Spleen (tissue), 7 donors: ENCODE data around the gene CHIA.

Experiments
- POLR2A ChIP-seq, 3 donors: fragments of 450-650 bp; IDR thresholded peaks; one replicate each; pipeline ENCODE4 v1.5.1; 2017; ENCODE audit warnings: antibody characterized with exemption in 3 of 3, mild to moderate bottlenecking in 1 of 3
- TF ChIP-seq, protein P1 (sequence below), 11 experiments: fragments of 200-600 bp in 7 of 11; fragments of 450-650 bp in 4 of 11; sonication (generic) in 4 of 11; IDR thresholded peaks in 8 of 11; conservative IDR thresholded peaks in 3 of 11; 1 replicate in 7 of 11; 2 replicates in 4 of 11; pipeline versions ENCODE4 v1.4.0 to v1.8.0; 2016 to 2021; ENCODE audit warnings: antibody characterized with exemption in 11 of 11, inconsistent platforms in 4 of 11, mild to moderate bottlenecking in 1 of 11
- donor health status: DM: no; HTN: no; CAD: no; lungs with moderate emphysema.
- donor health status: DM: no; HTN: no; CAD: no.
- donor health status: DM: no; HTN: no; CAD: no.

DNA sequence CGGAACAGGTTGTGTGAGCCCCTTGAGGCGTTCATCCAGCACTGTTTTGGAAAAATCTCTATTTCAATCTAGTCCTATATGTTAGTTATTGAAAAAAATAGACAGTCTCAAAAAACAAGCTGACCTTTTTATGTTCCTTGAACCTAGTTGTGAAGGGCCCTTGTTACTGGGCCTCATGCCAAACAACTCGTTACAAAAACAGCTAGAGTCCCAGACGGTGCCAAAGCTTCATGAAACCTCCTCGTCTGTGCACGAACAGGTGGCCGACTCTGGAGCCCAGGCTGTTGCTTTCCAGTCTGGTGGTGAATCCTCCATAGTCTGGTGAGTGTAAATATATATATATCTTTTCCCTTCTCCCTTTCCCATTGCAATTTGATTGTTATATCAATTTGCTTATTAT is at the start of gene CHIA:
- no peak for TF ChIP-seq POLR2A (IDR thresholded peaks at IDR 0.05)
- TF ChIP-seq, protein P1, sequence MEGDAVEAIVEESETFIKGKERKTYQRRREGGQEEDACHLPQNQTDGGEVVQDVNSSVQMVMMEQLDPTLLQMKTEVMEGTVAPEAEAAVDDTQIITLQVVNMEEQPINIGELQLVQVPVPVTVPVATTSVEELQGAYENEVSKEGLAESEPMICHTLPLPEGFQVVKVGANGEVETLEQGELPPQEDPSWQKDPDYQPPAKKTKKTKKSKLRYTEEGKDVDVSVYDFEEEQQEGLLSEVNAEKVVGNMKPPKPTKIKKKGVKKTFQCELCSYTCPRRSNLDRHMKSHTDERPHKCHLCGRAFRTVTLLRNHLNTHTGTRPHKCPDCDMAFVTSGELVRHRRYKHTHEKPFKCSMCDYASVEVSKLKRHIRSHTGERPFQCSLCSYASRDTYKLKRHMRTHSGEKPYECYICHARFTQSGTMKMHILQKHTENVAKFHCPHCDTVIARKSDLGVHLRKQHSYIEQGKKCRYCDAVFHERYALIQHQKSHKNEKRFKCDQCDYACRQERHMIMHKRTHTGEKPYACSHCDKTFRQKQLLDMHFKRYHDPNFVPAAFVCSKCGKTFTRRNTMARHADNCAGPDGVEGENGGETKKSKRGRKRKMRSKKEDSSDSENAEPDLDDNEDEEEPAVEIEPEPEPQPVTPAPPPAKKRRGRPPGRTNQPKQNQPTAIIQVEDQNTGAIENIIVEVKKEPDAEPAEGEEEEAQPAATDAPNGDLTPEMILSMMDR (IDR thresholded peaks at IDR 0.05 in 8 of 11, conservative IDR thresholded peaks at IDR 0.05 in 3 of 11), result no peak
